Dermis blood vessel endothelial cell (primary cell): Measurements from ENCODE around the gene CLIP1. TPM values are rescaled to one million over a fixed set of nuclear protein-coding genes. Genes with fewer than 3 reads are reported as not detected.
"Not testable (repeated sequence)": the region's sequence is repeated elsewhere in the genome, so short reads cannot be mapped to it uniquely, and the experiment has no call there.

Experiments
- DNase-seq: peaks from one replicate; pipeline ENCODE4 v3.0.0; 2010
- total RNA-seq: library from RNA; depleted of rRNA; stranded (reverse); fragments of >200 nt; gene quantifications from 2 replicates; pipeline ENCODE4 v1.2.3, GENCODE V29; 2014

The CLIP1 gene
- total RNA-seq, 1 donor from 2014 or later = 51.1 TPM

- DNase-seq = no peak
Observed at GRCh38 chr12:122309564-122310121, 112.8 kb downstream of the CLIP1 start.

- DNase-seq = no peak
Observed at GRCh38 chr12:122308811-122309210, 113.7 kb downstream of the CLIP1 start.

DNA sequence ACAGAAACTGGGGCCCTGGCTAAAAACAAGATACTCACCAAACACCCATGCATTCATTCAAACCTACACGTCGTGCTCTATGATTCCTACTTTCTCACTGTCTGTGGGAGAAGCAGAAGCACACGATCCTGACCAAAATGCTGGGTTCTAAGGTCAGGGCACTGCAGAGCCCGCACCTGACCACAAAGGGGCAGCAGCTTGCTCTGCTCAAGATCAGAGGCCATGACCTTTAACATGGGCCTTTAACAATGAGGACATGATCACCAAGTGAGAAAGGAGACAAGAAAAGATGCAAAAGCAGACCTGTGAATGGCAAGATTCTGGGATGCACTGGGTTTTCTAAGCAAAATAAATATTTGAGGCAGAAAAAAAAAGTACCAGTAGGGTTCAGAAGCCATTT is 116.1 kb downstream of the CLIP1 start:
- DNase-seq = no peak

DNA sequence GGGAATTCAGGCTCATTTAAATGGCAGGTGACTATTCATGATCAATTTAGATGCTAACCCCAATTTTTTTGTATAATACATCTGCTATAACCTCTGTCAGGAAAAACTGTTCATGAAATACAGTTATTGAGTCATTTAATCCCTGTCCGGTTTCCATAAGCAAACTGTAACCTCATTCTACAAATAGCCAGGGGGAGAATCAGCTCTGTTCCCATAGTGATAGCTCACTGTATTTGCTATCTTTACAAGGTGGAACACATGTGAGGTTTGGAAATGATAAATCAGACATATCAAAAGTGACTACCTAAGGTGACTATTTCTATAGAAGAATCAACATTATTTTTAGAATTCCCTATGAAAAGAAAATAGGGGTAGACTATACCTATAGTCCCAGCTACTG is 117.5 kb downstream of the CLIP1 start:
- no peak for DNase-seq

DNA sequence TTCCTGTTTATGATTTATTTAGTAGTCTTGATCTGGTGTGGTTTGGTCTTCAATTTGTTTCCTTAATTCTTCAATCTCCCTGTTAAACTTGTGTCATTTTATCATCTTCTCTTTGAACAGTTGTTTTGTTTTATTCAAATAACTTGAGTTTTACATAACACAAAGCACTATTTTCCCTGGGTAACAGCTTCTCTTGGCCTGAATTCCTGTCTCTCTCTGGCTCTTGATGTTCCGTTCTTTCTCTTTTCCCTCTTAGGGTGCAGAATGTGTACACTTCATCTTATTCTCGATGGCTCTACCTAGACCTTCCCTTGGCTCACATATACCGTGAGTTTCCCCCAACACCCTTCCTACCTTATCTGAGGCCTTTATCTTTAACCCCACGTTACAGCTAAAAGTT is 119.4 kb downstream of the CLIP1 start:
- DNase-seq = no peak

- DNase-seq = no peak
Observed at GRCh38 chr12:122298071-122298748, 124.3 kb downstream of the CLIP1 start.

DNA sequence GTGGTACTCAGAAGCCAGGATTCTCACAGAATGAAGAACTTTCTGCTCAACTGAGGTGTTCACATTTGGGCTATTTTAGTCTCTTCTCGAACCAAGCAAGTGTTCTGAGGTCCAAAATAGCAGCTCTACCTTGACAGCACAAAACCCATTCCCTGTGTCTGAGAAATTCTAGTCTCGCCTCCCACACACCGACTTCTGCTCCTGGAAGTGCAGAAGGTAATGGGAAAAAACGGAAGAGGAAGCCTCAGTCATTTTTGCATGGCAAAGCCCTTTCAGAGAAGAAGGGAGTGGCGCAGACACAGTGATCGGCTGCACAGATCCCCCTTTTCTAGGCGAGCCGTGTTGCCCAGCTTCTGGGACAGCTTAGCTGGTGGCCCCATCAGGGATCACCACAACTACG is 125.0 kb downstream of the CLIP1 start:
- no peak for DNase-seq

- DNase-seq = no peak
Observed at GRCh38 chr12:122295877-122296276, 126.6 kb downstream of the CLIP1 start.

- DNase-seq = no peak
Observed at GRCh38 chr12:122293081-122293480, 129.4 kb downstream of the CLIP1 start.

- no peak for DNase-seq
Observed at GRCh38 chr12:122291431-122291830, 131.0 kb downstream of the CLIP1 start.

DNA sequence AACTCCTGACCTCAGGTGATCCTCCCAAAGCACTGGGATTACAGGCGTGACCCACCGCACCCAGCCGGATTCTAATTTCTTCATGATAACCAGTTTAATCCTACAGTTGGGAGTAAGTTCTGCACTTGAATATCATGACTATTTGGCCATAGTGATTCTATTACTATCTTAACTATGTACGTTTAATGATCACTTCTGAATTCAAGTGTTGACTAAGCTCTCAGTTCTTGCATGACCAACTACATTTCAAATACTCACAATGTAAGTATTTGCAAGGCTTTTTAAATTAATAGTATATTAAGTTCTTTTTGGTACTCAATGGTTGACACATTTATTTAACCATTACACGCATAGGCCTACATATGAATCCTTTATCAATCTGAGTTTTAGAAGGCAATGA is 138.8 kb downstream of the CLIP1 start:
- DNase-seq = no peak

GRCh38 chr12:122282061-122282460 is 140.4 kb downstream of the CLIP1 start:
- DNase-seq = peak; percentile 59

DNA sequence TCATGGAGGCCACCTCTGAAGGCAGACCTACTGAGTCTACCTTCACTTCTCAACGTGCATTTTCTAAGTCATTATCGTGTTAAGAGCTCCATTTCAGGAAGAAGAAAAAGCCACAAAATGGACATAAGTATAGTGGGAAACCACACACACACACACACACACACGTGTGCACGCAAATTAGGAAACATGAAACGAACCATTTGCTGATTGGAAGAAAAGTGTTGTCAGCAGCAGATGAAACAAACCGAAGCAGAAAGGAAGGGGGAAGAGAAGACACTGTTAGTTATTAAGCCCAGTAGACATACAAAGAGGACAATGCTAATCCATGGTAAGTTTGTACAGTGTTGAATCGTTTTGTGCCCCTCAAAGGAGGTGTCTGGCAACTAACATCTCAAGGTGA is 146.2 kb downstream of the CLIP1 start:
- DNase-seq = no peak

GRCh38 chr12:122275459-122275858 is 147.0 kb downstream of the CLIP1 start:
- DNase-seq = no peak

- peak; percentile 99 for DNase-seq
Observed at GRCh38 chr12:122266230-122266901, 156.1 kb downstream of the CLIP1 start, which contains the start of gene VPS33A. TSS of gene VPS33A (minus strand) at chr12:122266494. CDS start at chr12:122266408, 86 bp downstream.

DNA sequence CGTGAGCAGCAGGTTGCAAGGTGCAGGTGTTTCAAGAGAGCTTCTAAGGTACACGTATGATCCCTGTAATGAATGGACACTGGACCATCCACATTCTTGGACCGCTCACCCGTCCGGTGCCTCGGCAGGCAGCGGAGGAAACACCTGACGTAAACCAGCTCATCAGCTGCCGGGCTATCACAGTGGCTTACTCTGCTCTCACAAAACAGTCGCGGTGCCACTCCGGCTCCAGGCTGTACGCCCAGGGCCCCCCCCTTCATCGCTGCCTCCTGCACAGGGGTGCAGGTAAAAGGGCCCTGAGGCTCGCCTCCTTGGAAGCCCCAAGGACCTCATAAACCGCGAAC is 156.6 kb downstream of the CLIP1 start:
- DNase-seq = no peak

DNA sequence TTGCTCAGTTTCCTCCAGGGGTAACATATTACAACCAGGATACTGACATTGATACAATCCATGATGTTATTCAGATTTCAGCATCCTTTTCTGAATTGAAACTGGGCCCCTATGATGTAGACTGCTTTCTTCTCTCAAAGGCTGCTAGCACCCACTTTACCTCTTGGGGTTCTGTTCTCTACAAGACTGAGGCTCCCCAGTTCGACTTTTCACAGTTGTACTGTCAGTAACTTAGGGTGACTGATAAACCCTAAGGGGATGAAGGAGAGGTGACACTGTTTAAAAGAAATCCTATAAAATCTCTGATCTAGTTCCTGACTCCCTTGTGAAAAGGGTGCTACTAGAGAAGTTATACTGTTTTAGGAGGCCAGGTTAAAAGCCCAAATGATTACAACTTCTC is 157.0 kb downstream of the CLIP1 start:
- DNase-seq = no peak

- DNase-seq = not testable (repeated sequence)
Observed at GRCh38 chr12:122260735-122261134, 161.7 kb downstream of the CLIP1 start.

DNA sequence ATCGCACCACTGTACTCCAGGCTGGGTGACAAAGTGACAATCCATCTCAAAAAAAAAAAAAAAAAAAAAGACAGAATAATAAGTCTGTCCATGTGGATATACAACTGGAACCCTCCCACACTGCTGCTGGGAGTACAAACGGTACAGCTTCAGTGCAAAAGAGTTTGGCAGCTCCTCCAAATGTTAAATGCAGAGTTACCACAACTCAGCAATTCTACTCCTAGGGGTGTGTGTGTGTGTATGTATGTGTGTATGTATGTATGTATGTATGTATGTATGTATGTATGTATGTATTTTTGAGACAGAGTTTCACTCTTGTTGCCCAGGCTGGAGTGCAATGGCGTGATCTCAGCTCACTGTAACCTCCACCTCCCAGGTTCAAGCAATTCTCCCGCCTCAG is 163.5 kb downstream of the CLIP1 start:
- not testable (repeated sequence) for DNase-seq

- not testable (repeated sequence) for DNase-seq
Observed at GRCh38 chr12:122258462-122258861, 164.0 kb downstream of the CLIP1 start.

DNA sequence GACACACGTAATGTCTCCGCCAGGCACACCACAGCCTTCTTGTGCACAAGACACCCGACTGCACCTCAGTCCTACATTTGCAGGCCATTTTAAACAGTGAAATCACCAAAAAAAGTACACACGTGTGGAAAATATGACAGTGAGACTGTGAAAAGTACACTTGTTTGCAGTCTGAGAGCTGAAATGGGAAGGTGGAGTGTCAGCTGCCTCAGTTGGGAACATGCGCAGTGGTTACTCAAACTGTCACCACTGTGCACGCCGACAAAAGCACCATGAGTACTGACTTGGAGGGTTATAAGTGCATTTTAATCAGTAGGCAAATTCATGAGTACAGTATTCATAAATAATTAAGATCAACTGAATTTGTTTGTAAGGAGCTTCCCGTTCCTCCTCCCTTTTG is 171.9 kb downstream of the CLIP1 start:
- no peak for DNase-seq

DNA sequence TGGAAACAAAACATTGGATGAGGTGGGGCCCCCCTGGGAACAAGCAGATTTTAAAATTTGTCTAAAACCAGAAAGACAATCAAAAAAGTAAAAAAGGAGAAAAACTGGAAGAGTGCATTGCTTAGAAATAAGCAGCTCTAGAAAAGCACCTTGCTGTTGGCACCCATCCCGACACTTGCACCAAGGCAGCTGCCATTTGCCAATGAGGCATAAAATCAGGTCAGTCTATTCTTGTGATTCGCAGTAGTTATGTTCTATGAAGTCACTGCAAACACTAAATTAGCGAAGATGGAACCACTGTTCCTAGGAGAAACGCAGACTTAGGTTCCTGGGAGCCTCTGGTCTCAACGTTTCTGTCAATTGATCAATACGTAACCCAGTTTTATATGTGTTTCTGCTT is 172.4 kb downstream of the CLIP1 start:
- no peak for DNase-seq

GRCh38 chr12:122245553-122245952 is 176.9 kb downstream of the CLIP1 start:
- no peak for DNase-seq
